Skeletal muscle cell (primary cell): Measurements from ENCODE around the gene SF3B1.
"Not testable (repeated sequence)": the region's sequence is repeated elsewhere in the genome, so short reads cannot be mapped to it uniquely, and the experiment has no call there.

Experiments used
- DNase-seq: peaks from one replicate; pipeline ENCODE4 v3.0.0-alpha.2; 2010; ENCODE audit warnings: low read depth
- H3K4me3 ChIP-seq: 2 replicates; pipeline ENCODE4 v1.5.1; 2011; ENCODE audit warnings: low read depth, mild to moderate bottlenecking, control low read depth, low read length, moderate library complexity

Gene SF3B1

DNA sequence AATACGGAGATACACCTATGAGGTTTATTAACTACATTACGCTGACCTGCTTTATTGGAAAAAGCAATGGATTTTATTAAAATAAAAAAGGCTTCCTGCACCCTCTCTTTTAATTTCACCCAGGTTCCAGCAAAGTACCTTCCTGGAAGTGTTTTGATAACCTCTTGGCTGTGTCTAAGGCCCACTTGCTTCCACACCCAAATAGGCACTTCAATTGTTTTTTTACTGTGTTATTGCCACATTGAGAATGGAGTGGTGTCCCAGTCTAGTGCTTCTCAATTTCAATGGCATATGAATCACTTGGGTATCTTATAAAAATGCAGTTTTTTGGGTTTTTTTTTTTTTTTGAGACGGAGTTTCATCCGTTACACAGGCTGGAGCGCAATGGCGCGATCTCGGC lies 47.6 kb downstream of the SF3B1 start:
- DNase-seq = no peak

DNA sequence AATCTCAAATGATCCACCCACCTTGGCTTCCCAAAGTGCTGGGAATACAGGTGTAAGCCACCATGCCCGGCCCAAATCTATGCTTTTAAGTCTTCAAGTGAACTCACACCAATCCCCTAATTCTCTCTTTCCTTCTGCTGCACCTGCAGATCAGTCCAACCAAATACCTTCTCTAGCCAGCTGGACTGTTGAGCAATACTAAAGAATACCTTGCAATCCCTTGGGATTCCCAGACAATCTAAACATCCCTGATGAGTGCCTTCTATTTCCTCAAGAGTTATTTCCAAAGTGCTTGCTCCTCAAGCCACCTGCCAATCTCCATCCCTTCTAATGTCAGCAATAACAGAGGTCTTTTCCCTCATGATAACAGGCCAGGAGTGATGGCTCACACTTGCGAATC lies 48.6 kb downstream of the SF3B1 start:
- no peak for DNase-seq
- H3K4me3 ChIP-seq = no peak overlapping the region

More for the DNA sequence above, 47.6 kb downstream of the SF3B1 start:
- no peak overlapping the region for H3K4me3 ChIP-seq

DNA sequence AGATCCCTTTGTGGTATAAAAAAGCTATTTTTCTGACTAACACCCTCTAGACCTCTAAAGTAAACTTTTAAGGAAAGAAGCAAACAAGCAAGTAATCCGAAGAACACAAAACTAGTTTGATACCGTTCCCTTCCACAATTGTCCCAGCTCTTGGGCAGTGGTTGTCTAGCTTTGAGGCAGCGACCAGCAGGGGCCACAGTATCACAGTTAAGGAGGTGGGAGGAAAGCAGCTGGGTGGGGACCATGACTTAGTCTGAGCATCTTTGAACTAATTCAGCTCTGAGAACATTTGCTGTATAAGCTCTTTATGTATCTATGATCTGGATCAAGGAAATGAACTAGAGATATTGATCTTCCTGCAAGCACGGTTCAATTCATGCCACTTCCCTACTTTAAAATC lies 51.0 kb downstream of the SF3B1 start:
- no peak for DNase-seq
- H3K4me3 ChIP-seq = no peak overlapping the region

DNA sequence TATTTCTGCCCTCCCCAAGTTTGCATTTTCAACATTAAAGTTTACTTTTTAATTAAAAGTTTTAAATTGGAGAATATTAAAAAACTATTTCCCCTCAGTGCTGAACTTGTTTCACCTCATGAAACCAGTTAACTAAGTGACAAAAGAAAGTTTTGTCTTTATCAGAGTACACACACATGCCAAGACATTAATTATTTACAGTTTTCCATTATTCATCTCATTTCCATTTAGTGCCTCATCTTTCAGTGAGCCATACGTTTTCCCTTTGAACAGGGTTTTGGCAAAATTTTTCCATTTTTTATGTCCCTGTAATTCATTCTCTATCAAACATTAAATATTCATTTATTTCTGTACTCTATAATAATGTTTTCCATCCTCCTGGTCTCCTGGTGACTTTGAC lies 53.2 kb downstream of the SF3B1 start:
- H3K4me3 ChIP-seq = no peak overlapping the region
- DNase-seq = no peak

DNA sequence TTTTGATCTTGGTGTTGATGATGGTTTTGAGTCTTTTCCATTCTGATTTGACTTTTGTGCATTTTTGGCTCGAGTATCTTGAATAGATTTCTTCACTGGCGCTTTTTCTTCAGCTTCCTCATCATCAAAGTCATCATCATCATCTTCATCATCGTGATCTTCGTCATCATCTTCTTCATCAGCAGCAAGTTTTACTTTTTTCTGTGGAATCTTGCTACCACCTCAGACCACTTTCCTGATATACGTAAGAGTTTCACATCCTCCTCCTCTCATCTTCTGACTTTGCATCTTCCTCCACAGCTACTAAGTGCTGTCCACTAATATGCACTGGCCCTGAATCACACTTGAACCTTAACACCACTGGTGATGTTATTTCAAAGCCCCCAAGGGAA lies 54.9 kb downstream of the SF3B1 start:
- DNase-seq, H3K4me3 ChIP-seq: not testable (repeated sequence)

DNA sequence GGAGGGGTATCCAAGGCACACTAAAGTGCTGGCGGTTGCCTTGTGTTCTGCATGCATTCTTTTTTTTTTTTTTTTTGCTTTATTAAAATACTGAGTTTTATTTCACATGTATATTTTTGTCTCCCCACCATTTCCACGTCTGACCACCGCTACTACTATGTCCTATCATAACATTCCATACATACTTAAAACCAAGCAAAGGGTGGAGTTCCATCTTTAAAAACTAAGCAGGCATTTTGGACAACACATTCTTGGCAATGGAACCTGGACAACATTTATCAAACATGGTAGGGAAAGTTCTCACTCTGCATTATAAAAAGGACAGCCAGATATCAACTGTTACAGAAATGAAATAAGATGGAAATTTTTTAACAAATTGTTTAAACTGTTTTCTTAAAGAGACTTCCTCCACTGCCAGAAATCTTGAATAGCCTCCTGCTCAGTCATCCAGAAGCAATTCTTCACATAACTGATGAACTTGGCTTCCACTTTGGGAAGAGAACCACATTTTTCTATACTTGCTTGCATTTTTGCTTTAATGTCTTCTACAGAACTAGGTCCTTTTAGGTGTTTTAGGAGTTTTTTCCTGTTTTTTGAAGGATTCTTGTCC lies 55.4 kb downstream of the SF3B1 start:
- not testable (repeated sequence) for H3K4me3 ChIP-seq, DNase-seq

DNA sequence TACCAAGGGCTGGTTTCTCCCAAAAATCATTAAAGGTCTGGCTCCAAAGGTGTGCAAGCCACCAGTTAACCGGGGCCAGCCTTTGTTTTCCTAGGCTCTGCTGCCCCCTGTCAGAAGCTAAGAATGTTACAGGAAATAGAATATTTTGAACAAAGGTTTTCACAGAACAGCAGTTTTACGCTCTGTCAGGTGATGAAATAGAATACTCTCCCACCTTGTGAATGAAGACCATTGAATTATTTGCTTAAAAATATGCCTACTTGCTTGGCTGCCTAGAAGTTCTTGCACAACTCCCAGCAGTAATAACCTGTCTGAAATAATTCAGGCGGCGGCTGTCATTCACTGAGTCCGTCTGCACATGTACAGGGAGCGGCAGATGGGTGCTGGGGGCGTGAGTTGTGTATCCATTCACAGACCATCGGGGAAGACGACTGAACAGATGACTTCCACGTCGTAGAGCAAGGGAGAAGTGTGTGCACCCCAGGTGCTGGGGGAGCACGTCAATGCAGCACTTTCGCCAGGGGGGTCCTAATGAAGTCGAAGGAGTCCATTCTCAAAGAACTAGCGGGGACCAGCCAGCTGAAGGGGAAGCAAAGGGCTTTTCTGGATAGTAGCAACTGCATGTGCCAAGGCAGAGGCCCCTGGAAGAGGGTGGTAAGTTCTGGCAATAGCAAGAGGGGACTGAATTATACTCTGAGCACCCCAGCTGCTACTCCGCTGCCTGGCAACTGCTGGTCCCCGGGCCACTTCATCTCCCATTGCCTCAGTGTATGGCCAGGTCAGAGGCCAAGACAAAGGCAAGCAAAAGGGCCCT lies 56.1 kb downstream of the SF3B1 start:
- no peak for DNase-seq
- no peak overlapping the region for H3K4me3 ChIP-seq

DNA sequence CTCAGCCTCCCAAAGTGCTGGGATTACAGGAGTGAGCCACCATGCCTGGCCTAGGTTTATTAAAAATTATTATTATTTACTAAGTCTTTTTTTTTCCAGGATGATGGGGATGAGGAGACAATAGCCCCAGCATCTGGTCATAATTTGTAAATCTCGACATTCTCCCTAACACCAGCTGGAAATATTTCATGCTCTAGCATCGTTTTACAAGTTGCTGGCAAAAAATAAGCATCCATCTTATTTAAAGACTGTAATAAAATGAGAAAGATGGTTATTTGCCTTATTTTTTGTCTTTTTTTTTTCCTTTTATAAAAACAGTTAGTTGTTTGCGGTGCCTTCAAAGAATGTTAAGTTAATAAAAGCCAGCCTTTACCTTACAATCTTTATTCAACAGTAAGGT lies 56.7 kb downstream of the SF3B1 start:
- DNase-seq = no peak
- no peak overlapping the region for H3K4me3 ChIP-seq

DNA sequence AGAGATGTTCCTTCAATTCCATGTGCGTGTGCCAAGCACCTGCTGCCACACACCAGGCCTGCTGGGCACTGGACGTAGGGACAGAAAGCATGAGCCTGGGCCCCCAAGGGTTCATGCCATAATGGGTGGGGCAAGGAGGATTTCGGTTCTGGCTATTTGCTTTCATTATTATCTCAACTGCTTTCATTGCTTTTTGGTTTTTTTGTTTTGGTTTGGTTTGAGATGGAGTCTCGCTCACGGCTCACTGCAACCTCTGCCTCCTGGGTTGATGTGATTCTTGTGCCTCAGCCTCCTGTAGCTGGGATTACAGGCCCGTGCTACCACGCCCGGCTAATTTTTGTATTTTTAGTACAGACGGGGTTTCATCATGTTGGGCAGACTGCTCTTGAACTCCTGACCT lies 57.2 kb downstream of the SF3B1 start:
- DNase-seq = no peak
- H3K4me3 ChIP-seq = no peak overlapping the region

DNA sequence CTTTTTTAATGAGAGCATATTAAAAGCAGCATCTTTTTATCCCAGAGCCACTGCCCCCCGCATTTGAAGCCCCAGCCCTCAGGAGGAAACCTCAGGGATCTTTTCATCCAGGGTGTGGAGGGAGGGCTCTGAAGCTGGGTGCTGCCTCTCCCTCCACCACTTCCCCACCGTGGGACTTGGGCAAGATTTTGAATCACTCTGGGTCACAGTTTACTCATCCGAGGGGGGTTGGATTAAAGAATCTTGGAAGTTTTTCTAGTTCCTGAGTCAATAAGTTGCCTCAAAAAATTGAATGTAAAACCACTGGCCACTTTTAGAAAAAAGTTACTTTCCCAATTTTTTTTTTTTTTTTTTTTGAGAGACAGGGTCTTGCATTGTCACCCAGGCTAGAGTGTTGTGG lies 62.2 kb downstream of the SF3B1 start:
- no peak for DNase-seq
- no peak overlapping the region for H3K4me3 ChIP-seq

DNA sequence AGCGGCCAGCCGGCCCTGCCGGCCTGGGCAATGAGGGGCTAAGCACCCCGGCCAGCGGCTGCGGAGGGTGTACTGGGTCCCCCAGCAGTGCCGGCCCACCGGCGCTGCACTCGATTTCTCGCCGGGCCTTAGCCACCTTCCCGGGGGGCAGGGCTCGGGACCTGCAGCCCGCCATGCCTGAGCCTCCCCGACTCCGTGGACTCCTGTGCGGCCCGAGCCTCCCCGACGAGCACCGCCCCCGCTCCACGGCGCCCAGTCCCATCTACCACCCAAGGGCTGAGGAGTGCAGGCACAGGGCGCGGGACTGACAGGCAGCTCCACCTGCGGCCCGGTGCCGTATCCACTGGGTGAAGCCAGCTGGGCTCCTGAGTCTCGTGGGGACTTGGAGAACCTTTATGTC lies 64.2 kb downstream of the SF3B1 start:
- not testable (repeated sequence) for H3K4me3 ChIP-seq, DNase-seq

DNA sequence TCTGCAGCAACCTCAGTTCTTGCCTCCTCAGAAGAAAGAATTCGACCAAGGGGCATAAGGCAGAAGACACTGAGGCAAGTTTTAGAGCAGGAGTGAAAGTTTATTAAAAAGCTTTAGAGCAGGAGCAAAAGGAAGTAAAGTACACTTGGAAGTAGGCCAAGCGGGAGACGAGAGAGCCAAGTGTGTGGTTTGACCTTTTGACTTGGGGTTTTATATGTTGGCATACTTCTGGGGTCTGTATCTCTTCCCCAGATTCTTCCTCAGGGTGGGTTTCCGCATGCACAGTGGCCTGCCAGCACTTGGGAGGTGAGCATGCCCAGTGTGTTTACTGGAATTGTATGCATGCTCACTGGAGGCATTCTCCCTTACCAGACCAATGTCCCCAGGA lies 64.9 kb downstream of the SF3B1 start:
- H3K4me3 ChIP-seq = no peak overlapping the region
- DNase-seq = no peak

DNA sequence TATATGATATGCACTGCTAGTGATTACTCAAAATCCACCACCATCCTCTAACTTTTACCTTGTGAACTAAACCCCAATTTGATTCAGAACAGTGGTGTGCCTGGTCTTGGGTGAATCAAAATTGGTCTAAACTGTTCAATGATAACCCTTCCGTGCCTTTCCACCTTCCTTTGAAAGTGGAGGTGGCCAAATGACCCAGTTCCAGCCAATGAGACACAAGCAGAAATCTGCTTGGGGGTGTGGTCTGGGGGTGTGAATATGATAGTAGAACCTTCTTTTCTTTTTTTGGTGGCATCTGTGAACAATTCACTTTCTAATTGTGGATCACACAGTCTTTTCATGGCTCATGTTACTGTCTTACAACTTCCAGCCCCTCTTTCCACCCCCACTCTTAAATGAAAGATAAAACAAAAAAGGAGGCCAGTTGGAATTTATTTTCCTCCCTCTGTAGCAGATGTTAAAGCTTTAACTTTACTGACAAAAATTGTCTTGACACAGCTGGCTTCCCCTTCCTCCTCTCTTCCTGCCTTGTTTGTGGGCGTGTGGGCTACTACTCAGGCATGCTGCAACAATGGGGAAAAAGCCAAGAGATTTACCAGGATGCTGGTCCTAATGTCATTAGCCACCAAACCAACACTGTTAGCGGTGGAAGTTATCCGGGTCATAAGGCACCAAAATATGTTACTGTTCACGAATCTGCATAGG lies 65.4 kb downstream of the SF3B1 start:
- H3K4me3 ChIP-seq = no peak overlapping the region
- no peak for DNase-seq

DNA sequence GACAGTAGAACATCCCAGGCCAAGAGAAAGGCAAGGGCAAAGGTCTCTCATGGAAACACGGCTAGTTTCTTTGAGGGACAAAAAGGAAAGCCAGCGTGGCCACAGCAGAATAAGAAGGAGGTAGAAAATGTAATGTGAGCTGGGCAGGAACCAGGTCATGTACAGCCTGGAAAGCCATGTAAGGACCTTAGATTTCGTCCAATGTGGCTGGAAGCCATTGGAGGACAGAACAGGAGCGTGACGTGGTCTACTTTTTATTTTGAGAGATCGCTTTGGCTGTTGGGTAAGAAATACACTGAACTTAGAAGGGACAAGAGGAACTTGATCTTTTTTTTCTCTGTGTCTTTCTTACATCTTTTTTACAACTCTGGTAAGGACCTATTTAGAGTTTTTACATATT lies 66.4 kb downstream of the SF3B1 start:
- no peak for DNase-seq
- H3K4me3 ChIP-seq = no peak overlapping the region

DNA sequence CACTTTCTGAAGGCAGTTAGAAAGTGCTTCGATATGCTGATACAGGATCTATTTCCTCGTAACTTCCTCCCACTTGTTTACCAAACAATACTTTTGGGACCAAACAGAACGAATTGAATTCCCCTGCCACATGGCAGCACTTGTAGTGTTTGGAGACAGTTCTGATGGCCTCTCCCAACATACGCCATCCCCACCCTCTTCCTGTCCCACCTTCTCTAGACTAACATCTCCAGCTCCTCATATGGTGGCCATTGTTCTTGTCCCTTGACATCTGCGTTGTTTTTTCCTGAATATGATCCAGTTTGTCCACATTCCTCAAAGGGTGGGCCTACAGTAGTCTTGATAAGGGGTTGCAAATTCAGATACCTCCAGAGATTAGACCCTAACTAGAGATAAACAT lies 70.8 kb downstream of the SF3B1 start:
- no peak for DNase-seq
- H3K4me3 ChIP-seq = no peak overlapping the region

DNA sequence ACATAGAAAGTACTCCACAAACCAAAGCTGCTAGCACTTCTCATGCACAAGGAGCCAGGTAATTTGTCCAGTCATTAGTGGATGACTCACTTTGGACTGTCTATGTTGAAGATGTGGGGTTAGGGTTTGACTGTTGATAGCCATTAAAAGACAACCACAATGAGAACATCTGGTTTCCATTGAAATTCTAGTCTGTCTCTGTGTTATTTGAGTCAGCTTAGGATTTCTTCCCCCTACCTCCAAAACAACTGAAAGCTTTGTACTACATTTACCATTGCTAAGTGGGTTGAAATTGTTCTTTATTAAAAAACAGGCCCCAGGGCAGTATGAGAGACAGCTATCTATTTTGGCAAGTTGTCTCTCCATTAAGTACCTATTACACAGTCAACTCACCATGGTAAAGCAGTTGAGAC lies 74.1 kb downstream of the SF3B1 start:
- DNase-seq = peak; percentile 51
- no peak overlapping the region for H3K4me3 ChIP-seq

DNA sequence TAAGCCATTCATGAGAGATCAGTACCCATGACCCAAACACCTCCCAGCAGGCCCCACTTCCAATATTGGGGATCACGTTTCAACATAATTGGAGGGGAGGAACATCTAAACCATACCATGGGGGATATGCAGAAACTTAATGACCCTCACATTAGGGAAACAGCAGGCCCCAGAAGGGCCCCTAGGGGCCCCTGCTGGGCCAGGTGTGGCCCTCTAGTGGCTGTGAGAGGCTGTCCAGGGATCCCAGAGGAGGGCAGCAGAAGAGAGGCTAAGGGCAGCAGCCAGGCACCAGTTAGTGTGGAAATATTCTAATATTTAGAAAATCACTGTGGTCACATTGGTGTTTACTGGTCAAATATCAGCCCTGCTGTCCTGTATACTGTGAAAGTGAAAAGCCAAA lies 75.0 kb downstream of the SF3B1 start:
- DNase-seq = no peak
- no peak overlapping the region for H3K4me3 ChIP-seq

DNA sequence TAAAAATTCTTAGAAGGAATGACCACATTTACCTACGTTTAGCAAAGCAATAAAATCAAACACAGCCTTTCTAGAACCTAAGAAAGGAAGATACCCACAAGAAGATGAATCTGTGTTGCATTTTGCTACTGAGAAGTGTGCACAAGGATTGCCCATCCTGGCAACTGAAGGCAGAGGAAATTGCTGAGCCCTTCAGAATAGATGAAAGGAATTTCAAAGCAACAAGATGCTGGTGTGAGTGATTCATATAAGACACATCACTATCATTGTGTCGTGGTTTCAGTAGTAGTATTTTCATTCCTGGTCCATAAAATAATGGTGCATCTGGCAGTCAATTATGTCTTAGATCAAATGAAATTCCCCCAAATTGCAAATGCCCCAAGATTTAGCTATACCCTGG lies 75.9 kb downstream of the SF3B1 start:
- DNase-seq = no peak
- H3K4me3 ChIP-seq = no peak overlapping the region

DNA sequence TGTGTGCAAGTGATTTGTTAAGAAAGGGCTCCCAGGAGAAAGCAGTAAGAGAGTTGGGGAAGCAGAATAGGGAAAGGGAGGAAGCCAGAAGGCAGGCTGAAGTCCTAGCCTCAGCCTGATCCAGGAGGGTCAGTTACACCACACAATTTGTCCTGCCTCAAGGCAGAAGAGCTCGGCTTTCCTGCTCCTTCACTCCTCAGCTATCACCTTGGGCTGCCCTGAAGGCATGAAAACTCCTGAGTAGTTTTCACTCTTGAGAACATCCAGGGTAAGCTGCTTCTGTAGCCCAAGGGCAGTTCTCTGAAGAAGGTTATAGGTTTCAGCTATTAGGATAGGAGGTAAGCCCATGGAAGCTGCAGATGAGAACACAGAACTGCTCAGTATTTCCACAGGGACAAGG lies 76.8 kb downstream of the SF3B1 start:
- H3K4me3 ChIP-seq = no peak overlapping the region
- DNase-seq = no peak

DNA sequence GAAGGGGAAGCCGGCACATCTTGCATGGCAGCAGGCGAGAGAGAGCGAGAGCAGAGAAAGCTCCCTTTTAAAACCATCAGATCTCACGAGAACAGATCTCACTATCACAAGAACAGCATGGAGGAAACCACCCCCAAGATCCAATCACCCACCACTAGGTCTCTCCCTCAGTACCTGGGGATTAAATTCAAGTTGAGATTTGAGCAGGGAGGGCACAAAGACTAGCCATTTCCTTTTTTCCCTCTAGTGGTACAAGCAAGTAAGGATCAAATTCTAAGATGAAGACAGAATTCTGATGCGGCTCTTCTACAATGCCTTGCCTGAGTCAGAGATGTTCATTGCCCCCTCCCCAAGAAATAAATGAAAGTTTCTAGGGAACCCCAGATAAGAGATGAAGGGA lies 78.7 kb downstream of the SF3B1 start:
- no peak for DNase-seq
- H3K4me3 ChIP-seq = no peak overlapping the region

DNA sequence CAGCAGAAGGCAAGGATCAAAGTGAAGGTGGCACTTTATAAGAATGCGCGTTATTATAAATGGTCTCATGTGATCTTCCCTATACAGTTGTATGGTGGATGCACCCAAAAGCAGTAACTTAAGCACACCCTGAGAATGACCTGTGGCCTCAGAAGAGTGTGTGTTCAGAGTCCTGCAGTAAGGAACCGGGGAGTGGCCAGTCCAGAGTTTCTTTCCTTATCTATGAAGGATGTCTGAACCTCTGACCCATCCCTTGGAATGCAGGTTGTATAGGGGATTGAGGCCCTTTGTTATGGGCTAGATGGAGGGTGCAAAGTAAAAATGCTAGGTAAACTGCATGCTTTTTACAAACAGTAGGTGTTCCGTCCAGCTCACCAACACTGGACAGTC lies 80.7 kb downstream of the SF3B1 start:
- no peak overlapping the region for H3K4me3 ChIP-seq
- DNase-seq = no peak
